C4-2B (cell line): Measurements from ENCODE around the gene PTPA.

Experiments
- ZFX ChIP-seq: fragments of 450-650 bp; IDR thresholded peaks from 2 replicates; pipeline ENCODE4 v1.6.1; 2017
- TF ChIP-seq, protein P1 (sequence below): fragments of 450-650 bp; conservative IDR thresholded peaks from 2 replicates; pipeline ENCODE4 v1.5.1; 2017; ENCODE audit warnings: mild to moderate bottlenecking

DNA sequence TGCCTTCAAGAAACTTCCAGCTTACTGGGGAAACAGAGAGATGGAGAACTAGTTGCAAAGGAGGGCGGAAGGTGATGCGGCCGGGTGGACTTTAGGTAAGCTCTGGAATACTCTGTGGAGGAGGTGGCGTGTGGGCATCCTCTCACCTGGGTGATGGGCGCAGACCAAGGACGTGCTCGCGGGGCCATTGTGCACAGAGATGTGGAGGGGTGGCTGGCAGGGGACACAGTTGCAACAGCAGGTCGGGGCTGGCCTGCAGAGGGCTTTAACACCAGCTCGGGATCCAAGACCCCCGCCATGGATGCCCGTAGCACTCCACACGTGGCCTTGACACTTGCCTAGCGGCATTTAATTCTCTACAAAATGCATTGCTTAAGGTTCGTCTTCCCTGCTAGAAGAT lies 40.3 kb downstream of the PTPA start:
- TF ChIP-seq, protein P1, sequence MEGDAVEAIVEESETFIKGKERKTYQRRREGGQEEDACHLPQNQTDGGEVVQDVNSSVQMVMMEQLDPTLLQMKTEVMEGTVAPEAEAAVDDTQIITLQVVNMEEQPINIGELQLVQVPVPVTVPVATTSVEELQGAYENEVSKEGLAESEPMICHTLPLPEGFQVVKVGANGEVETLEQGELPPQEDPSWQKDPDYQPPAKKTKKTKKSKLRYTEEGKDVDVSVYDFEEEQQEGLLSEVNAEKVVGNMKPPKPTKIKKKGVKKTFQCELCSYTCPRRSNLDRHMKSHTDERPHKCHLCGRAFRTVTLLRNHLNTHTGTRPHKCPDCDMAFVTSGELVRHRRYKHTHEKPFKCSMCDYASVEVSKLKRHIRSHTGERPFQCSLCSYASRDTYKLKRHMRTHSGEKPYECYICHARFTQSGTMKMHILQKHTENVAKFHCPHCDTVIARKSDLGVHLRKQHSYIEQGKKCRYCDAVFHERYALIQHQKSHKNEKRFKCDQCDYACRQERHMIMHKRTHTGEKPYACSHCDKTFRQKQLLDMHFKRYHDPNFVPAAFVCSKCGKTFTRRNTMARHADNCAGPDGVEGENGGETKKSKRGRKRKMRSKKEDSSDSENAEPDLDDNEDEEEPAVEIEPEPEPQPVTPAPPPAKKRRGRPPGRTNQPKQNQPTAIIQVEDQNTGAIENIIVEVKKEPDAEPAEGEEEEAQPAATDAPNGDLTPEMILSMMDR = no peak
- TF ChIP-seq ZFX = no peak
